DMS114 treated with DMSO at 0.1 percent for 48 hours (cell line): ENCODE measurements around the gene AIF1L.
"Not testable (repeated sequence)": the region's sequence is repeated elsewhere in the genome, so short reads cannot be mapped to it uniquely, and the experiment has no call there.

Source experiments
- DNase-seq: peaks from one replicate; lab custom pipeline; 2025; ENCODE audit not compliant: unreplicated experiment; lab: John Stamatoyannopoulos, UW

The AIF1L gene

DNA sequence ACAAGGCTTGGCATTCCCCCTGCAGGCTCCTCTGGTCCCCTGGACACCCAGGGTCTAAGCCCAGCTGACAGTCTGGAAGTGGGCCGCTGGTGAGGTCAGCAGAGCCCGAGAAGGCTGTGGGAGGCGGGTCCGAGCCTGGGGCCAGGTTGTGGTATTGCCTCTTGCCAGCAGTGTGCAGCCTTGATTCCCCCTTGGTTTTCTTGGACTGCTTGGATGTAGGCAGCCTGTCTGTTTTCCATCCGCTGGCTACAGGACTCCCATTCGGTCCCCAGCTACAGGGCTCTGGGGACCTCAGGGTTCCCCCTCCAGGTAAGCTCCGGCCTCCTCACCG lies 1.6 kb downstream of the AIF1L start:
- no peak for DNase-seq

DNA sequence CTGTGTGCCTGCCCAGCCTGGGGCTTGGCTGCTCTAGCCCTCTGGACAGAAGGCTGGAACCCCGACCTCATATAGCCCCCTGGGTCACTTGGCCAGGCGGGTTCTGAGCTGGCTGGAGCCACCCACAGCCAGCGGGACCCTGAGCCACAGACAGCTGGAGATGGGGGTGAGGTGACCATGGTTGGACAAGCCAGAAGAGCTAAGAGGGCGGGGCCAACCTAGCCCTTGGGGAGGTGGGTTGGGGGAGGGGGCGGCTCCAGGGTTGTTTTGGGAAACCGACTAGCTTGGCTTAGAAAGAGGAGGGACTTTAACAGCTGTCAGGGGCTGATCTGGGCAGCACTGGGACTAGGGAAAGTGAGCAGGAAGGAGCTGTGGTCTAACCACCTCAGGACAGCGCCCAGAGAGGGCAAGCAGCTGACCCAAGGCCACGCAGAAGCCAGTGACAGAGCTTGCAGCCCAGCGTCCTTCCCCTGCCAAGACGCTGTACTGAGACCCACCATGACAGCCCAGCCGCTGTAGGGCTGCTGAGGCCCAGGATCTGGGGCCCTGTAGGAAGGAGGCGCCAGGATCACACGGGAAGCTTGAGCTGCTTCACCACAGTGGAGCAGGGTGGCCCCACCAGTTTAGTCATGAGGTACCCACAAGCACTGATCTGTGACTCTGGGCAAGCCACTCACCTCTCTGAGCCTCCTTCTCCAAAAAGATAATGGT lies 2.2 kb downstream of the AIF1L start:
- DNase-seq, result no peak

DNA sequence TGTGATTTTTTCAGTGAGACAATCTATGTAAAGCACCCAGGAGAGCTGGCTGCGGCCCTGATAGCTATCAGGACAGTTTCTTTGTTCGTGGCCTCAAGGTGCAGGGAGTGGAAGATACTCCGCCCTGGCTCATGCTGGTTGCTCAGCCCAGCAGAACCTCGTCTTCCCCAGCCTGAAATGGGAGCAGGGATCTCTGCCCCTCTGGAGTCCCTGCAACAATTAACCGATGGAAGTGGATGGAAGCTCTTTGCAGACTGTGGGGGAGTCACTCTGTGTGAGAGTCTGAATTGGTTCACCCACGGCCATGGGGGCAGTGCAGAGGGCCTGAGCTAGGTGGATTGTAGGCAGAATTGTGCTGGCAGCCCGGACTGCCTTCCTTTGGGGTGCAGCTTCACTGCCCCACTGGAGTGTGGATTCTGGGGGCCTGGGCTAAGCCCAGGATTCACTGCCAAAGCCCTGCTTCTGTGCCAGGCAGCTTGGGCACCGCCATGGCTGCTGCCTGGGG lies 2.8 kb downstream of the AIF1L start:
- DNase-seq, result no peak

DNA sequence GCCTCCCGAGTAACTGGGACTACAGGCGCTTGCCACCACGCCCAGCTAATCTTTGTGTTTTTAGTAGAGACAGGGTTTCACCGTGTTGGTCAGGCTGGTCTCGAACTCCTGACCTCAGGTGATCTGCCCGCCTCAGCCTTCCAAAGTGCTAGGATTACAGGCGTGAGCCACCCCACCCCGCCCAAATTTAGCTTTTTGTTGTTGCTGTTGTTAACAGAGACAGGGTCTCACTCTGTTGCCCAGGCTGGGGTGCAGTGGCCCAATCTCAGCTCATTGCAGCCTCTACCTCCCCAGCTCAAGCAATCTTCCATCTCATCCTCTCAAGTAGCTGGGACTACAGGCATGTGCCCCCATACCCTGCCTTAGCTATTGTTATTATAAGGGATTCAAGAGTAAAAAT lies 3.5 kb downstream of the AIF1L start:
- DNase-seq, result not testable (repeated sequence)

DNA sequence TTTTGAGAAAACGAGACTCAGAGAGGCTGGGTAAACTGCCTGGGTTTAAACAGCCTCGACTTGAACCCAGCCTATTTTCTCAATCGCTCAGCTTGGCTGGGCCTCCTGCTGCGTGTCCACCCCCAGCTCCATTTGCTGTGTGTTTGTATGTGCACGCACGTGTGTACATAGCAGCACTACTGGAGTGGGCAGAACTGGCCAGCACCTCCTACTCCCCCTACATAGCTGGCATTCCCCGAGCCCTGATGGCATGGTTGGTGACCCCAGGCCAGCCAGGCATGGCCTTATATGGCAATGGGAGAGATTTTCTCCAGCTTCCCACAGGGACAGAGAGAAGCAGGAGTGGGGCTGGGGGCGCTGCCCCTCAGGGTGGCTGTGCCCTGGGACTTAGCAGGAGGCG lies 4.1 kb downstream of the AIF1L start:
- no peak for DNase-seq

DNA sequence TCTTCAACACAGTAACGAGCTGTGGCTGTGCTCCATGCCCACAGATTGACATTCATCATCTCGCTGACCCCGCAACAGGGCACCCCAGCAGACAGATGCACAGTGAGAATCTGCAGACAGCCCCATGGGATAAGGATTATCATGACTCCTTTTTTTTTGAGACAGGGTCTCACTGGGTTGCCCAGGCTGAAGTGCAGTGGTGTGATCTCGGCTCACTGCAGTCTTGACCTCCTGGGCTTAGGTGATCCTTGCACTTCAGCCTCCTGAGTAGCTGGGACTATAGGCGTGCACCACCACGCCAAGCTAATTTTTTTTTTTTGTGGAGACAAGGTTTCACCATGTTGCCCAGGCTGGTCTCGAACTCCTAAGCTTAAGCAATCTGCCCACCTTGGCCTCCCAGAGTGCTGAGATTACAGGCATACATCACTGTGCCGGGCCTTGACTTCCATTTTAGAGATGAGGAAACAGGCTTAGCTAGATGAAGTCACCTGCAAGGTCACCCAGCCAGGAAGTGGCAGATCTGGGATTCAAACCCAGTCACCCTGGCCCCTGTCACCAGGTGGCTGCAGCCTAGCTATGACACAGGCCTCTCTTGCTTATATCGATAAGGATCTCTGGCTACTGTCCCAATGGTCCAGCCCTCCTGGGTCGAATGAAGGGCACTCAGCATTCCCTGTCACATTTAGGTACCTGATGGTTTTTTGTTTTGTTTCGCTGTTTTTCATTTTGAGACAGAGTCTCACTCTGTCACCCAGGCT lies 5.1 kb downstream of the AIF1L start:
- DNase-seq, result no peak

DNA sequence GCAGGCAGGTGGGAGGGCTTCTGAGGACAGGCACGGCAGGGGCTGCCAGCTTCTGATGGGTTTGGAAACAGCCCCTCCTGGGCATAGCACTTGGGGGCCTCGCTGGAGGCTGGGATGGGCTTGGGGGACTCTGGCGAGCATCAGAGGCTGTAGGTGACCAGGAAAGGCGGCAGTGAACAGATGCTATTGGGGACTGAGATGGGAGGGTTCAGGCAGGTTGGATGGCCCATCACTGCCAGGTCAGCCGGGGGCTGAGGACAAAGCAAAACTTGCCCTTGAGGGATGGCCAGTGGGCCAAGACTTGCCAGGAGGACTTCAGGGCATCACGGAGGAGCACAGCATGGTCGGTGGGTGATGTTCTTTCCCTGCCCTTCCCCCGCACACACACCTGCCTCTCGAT lies 6.7 kb downstream of the AIF1L start:
- DNase-seq, result no peak

DNA sequence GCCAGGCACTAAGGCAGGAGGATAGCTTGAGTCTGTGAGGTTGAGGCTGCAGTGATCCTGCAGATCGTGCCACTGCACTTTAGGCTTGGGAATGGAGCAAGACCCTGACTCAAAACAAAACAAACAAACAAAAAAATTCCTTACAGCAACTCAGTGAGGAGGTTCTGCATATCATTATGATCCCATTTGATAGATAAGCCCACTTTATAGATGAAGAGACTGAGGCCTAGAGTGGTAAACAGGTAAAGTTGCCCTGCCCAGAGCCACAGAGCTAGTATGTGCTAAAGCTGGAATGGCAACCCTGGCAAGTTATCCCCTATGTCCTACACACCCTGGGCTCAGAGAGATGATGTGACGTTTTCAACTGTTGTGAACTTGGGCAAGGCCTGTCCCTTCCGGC lies 7.2 kb downstream of the AIF1L start:
- no peak for DNase-seq

DNA sequence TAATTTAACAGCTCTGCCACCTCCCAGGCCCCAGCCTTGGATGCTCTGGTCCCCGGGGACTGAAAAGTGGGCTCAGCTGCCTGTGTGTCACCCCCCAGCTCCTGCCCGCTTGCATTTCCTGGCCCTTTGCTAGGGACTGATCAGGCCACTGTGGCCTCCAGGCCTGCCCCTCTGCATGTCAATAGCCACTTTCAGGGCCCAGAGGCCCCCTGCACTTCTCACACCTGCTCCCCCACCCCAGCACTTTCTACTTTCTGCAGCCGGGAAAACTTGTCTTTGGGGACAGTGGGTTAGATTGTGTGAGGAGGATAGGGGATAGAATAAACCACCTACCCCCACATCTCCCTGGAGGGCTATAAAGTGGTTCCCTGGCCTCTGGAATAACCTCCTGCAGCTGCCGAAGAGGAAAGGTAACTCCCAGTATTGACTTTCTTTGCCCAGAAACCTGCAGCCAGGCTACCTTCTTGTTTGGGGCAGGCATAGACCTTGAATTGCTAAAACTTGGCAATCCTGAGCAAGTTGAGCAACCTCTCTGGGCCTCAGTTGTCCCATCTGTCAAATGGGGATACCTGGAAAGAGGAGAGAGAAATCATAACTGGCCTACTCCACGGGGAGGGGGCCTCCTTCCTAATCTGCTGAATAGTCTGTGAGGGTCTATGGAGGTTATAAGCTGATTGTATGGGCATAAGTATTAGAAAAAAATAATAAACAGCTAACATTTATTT lies 7.8 kb downstream of the AIF1L start:
- no peak for DNase-seq

DNA sequence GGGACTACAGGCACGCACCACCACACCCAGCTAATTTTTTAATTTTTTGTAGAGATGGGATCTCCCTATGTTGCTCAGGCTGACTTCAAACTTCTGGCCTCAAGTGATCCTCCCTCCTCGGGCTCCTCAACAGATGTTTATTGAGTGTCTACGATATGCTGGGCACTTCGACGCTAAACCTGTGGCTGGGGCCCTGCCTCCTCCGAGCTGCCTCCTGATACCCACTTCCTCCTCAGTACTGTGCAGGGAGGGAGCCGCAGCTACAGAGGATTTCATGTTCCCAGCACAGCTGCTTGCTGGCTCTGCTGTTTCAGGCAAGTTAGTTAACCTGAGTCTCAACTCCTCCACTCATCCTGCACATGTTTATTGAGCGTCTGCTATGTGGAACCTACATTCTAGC lies 9.6 kb downstream of the AIF1L start:
- no peak for DNase-seq

DNA sequence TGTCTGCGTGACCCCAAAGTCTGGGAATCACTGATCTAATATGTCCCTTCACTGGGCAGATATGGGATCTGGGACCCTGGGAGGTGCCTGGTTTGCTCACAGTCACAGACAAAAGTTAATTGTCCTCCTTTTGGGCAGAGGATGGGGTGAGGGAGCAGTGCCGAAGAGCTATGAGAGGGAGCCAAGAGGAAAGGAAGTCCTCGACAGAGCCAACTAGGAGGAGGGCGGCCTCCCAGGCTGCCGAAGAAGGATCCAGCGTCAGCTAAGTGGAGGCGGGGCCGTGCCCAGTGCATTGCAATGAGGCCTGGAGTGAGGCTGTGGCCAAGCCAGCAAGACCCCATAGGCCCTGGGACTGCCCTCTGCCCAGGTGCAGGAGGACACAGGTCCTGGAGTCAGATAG lies 11.4 kb downstream of the AIF1L start:
- DNase-seq, result no peak

DNA sequence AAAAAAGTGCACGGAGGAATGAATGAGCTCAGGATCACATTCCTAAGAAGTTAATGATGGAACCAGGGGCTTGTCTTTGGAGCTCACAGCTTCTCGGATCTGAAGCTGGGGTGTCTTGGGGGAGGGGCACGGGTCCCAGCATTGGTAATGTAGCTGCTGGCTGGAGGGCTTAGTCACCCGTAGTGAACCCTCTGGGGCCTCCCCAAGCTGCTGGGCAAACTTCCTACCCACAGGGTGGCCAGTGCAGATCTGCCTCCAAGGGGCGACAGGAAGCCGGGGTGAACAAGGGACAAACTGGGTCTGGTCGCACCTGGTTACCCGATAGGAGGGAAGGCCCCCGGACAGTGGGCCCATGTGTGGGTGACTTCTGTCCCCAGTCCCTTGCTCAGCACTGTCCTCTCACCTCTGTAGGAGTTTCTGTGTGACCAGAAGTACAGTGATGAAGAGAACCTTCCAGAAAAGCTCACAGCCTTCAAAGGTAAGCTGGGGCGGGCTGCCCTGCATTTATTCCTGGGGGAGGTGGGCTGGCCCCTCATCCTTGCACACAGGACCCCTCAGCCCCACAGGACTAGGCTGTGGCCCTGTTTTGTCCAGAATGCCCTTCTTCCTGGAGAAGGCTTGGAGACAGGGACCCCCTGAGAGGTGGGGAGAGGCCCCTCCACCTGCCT lies 15.0 kb downstream of the AIF1L start:
- no peak for DNase-seq

DNA sequence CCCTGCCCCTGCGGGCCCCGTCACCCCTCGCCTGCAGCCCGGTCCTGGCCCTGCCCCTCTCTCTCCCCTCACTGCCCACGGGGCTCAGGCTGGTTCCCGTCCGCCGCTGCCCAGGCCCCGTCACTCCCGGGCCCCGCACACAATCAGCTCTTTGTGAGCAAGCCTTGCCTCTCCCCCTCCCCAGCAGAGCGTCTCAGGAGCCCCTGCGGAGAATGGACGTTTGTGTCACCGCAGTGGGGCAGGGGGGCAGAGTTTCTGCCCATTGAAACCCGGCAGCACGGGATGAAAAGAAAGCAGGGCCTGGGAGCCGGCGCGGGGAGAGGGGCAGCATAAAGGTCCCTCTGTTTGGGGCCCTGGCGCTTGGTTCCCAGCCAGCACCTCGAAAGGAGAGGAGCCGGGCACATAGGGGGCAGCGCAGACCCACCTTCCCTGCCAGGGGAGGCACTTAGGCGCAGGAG lies 15.6 kb downstream of the AIF1L start:
- no peak for DNase-seq

DNA sequence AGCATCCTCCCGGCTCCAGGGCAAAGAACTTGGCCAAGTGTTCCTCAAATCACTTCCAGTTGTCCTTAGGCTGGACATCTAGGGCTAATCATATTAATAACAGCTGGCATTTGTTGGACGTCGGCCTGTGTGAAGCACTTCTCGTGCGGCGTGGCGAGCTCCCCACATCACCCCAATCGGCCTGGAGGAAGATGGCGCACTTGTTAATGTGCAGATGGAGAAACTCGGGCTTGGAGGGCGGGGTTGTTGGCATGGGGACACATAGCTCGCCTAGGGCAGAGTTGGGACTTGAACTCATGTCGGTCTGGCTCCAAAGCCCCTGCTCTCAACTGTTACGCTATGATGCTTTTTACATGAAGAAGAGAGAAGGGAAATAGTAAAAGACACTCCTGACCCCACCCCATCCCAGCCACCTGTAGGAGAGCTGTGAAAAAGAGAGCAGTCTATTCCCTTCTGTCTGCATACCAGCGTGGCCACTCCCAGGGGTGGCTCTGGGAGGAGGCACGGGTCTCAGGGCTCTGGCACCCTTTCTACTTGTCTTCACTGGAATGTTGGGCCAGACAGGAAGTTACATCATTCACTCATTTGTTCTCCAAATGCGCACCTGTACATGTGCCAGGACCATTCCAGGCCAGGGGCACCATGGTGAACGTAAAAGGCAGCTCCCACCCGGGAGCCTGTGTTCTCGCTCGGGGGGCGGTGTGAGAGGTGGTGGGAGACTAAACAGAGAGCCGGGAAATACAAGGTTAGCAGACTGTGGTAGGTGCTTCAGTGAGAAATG lies 16.2 kb downstream of the AIF1L start:
- no peak for DNase-seq

DNA sequence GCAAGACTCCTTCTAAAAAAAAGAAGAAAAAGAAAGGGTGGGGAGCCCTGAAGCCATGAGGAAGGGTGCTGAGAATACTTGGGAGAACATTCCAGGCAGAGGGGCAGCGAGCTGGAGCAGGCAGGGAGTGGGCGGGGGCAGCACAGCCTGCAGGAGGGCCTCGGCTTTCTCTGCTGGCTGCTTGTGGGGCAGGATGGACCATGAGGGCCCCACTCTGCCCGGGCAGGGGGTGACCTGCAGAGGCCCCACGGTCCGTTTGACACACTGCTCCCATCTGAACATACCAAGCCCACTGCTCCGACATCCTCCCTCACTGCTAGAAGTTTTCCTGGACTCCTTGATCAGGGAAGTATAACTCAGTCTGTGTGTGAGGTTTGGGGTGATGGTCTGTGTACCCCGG lies 17.3 kb downstream of the AIF1L start:
- DNase-seq, result no peak

DNA sequence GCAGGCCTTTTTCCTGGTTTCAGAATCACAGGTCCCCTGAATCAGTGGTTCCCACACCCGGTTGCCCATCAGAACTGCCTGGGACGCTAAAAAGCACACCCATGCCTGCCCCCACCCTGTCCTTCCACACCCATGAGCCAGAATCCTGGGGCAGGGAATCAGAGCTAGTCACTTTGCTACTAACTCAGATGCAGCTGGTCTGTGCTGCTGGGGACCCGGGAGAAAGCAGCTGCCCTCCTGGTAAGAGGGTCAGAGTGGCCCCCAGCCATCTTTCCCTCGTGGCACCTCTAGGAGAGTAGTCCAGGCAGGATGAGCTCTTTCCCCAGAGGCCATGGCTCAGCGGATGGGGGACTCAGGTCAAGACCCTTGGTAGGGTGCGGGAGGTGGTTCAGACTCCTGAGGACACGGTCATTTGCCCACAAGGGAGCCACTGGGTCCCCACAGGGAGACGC lies 17.8 kb downstream of the AIF1L start:
- no peak for DNase-seq

DNA sequence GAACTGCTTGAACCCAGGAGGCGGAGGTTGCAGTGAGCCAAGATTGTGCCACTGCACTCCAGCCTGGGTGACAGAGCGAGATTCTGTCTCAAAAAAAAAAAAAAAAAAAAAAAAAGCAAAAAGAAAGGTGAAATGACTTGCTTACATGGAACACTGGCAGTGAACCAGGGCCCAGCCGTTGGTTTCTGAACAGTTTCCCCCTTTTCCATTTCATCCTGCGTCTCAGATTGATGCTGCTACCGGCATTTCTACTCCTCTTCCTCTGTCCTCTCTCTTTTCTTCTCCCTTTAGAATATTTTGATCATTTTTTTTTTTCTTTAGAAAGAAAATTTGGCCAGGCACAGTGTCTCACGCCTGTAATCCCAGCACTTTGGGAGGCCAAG lies 19.0 kb downstream of the AIF1L start:
- DNase-seq, result not testable (repeated sequence)

DNA sequence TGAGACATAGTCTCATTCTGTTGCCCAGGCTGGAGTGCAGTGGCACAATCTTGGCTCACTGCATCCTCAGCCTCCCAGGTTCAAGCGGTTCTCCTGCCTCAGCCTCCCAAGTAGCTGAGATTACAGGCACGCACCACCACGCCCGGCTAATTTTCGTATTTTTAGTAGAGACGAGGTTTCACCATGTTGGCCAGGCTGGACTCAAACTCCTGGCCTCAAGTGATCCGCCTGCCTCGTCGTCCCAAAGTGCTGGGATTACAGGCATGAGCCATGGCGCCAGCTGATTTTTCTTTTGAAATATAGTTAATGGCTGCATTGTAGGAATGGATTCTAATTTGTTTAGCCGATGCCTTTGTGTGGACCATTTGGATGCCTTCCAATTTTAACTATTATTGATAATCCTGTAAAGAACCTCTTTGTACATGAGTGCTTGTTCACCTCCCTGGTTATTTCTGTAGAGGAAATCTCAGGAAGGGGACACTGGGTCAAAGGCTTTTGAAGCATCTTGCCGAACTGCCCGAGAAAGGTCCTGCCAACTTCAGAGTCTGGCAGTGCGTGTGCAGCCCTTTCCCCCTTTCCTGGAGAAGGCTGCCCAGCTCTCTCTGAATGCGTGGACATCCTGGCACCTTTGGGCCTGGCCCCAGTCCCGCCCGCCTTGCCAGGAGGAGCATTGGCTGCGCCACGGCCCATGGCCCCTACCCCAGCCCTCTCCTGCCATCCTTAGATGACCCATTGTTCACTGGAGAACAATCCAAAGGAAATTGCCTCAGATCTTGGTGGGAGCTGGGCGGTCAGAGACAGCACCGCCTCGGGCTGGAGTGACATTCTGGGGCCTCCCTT lies 20.2 kb downstream of the AIF1L start:
- no peak for DNase-seq

DNA sequence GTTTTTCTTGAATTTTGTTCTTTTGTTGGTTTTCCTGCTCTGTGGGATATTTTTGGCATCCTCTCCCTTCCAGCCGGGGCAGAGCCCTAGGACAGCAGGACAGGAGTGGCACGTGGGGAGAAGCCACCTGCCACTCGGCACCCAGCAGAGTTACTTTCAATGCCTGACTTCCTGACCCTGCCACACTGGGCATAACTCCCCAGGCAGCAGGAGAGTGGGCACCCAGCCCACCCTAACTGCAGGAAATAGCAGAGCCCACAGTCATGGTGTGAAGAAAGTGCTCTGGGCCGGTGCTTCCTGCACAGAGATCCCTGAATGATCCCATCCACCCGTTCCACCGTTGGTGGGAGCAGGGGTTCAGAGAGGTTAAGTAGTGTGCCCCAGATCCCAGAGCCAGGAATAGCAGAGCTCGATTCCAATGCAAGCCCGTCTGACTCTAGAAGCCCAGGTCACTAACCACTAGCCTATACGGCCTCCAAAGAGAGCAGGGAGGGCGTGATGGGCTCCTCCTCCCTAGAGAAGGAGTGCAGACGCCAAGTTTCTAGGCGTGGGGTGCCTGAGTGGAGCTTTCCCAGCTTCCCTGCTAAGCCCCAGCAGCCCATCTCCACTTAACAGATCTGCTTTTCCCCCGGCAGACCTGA lies 20.9 kb downstream of the AIF1L start:
- DNase-seq, result no peak
